H9 (cell line): ENCODE data around the gene SCGB3A2. TPM values are rescaled to one million over a fixed set of nuclear protein-coding genes. Genes with fewer than 3 reads are reported as not detected.

Experiments used
- DNase-seq: peaks from one replicate; pipeline ENCODE4 v3.0.0-alpha.2; 2017
- H2AFZ ChIP-seq: one replicate; pipeline ENCODE4 v1.6.1; 2013; ENCODE audit warnings: mild to moderate bottlenecking, low read length, control low read depth, moderate library complexity
- H2AK5ac ChIP-seq: 2 replicates; pipeline ENCODE4 v1.6.1; 2013; ENCODE audit warnings: low read length, control low read depth, mixed read lengths; ENCODE audit not compliant: insufficient read length
- H2BK120ac ChIP-seq: one replicate; pipeline ENCODE4 v1.6.1; 2013; ENCODE audit warnings: low read depth, mild to moderate bottlenecking, low read length, control low read depth, inconsistent platforms; ENCODE audit not compliant: poor library complexity, severe bottlenecking
- H2BK12ac ChIP-seq: 2 replicates; pipeline ENCODE4 v1.6.1; 2013; ENCODE audit warnings: low read length, control low read depth, mixed read lengths, low read depth; ENCODE audit not compliant: insufficient read length
- H2BK15ac ChIP-seq: 2 replicates; pipeline ENCODE4 v1.6.1; 2013; ENCODE audit warnings: low read depth, low read length, control low read depth
- H2BK20ac ChIP-seq: one replicate; pipeline ENCODE4 v1.6.1; 2013; ENCODE audit warnings: low read depth, mild to moderate bottlenecking, low read length, control low read depth, inconsistent platforms; ENCODE audit not compliant: poor library complexity, severe bottlenecking
- H2BK5ac ChIP-seq: 2 replicates; pipeline ENCODE4 v1.6.1; 2013; ENCODE audit warnings: low read length, control low read depth, mixed read lengths; ENCODE audit not compliant: insufficient read length
- H3K14ac ChIP-seq: 2 replicates; pipeline ENCODE4 v1.6.1; 2013; ENCODE audit warnings: low read length, control low read depth; ENCODE audit not compliant: insufficient read depth
- H3K18ac ChIP-seq: 2 replicates; pipeline ENCODE4 v1.6.1; 2013; ENCODE audit warnings: low read depth, mild to moderate bottlenecking, mixed read lengths, low read length, control low read depth; ENCODE audit not compliant: insufficient read length
- H3K23ac ChIP-seq: 2 replicates; pipeline ENCODE4 v1.6.1; 2013; ENCODE audit warnings: low read length, control low read depth, mixed read lengths, low read depth; ENCODE audit not compliant: insufficient read length
- H3K23me2 ChIP-seq: 2 replicates; pipeline ENCODE4 v1.6.1; 2013; ENCODE audit warnings: low read depth, mild to moderate bottlenecking, mixed read lengths, low read length, control low read depth; ENCODE audit not compliant: insufficient read length, poor library complexity, severe bottlenecking
- H3K27ac ChIP-seq: 2 replicates; pipeline ENCODE4 v1.5.1; 2013; ENCODE audit warnings: low read length, control low read depth, mixed read lengths, low read depth; ENCODE audit not compliant: insufficient read length
- H3K27me3 ChIP-seq: 2 replicates; pipeline ENCODE4 v1.6.1; 2013; ENCODE audit warnings: low read length, control low read depth, inconsistent platforms; ENCODE audit not compliant: insufficient read depth
- H3K4ac ChIP-seq: 2 replicates; pipeline ENCODE4 v1.6.1; 2013; ENCODE audit warnings: low read depth, mild to moderate bottlenecking, control low read depth, inconsistent platforms, low read length, moderate library complexity
- H3K4me1 ChIP-seq: 2 replicates; pipeline ENCODE4 v1.6.1; 2013; ENCODE audit warnings: low read length, control low read depth, inconsistent platforms; ENCODE audit not compliant: insufficient read depth
- H3K4me2 ChIP-seq: 2 replicates; pipeline ENCODE4 v1.6.1; 2013; ENCODE audit warnings: low read length, control low read depth, mixed read lengths; ENCODE audit not compliant: insufficient read length, insufficient read depth
- H3K56ac ChIP-seq: 2 replicates; pipeline ENCODE4 v1.6.1; 2013; ENCODE audit warnings: low read depth, mild to moderate bottlenecking, mixed read lengths, low read length, control low read depth; ENCODE audit not compliant: insufficient read length
- H3K79me1 ChIP-seq: 2 replicates; pipeline ENCODE4 v1.6.1; 2013; ENCODE audit warnings: low read depth, mild to moderate bottlenecking, moderate library complexity, low read length, control low read depth, inconsistent platforms; ENCODE audit not compliant: insufficient read depth, poor library complexity, severe bottlenecking
- H3K79me2 ChIP-seq: 2 replicates; pipeline ENCODE4 v1.6.1; 2013; ENCODE audit warnings: low read length, control low read depth, inconsistent platforms; ENCODE audit not compliant: insufficient read depth
- H3K9ac ChIP-seq: 2 replicates; pipeline ENCODE4 v1.6.1; 2013; ENCODE audit warnings: low read length, control low read depth, mixed read lengths; ENCODE audit not compliant: insufficient read length; ENCODE audit errors: extremely low read depth
- H3K9me3 ChIP-seq: one replicate; pipeline ENCODE4 v1.6.1; 2013; ENCODE audit warnings: low read depth, low read length, inconsistent platforms; ENCODE audit not compliant: control insufficient read depth
- H3T11ph ChIP-seq: one replicate; pipeline ENCODE4 v1.6.1; 2013; ENCODE audit warnings: mild to moderate bottlenecking, low read length, control low read depth, inconsistent platforms
- H4K20me1 ChIP-seq: one replicate; pipeline ENCODE4 v1.6.1; 2013; ENCODE audit not compliant: control insufficient read depth, insufficient read length, insufficient read depth
- H4K5ac ChIP-seq: 2 replicates; pipeline ENCODE4 v1.6.1; 2013; ENCODE audit warnings: low read depth, mild to moderate bottlenecking, mixed read lengths, low read length, control low read depth; ENCODE audit not compliant: insufficient read length
- H4K8ac ChIP-seq: replicated peaks from 2 replicates; pipeline ENCODE4 v1.6.1; 2013; ENCODE audit warnings: low read length, control low read depth, mixed read lengths, low read depth; ENCODE audit not compliant: insufficient read length
- H4K91ac ChIP-seq: 2 replicates; pipeline ENCODE4 v1.6.1; 2013; ENCODE audit warnings: low read depth, mild to moderate bottlenecking, moderate library complexity, mixed read lengths, low read length, control low read depth; ENCODE audit not compliant: insufficient read length
- H3K27ac Mint-ChIP-seq, 3 experiments: 2 replicates in 2 of 3; 3 replicates in 1 of 3; pipeline ENCODE4 v1.8.0; 2020 to 2021; ENCODE audit warnings: mixed read lengths in 3 of 3, mild to moderate bottlenecking in 1 of 3, moderate library complexity in 1 of 3
- H3K27me3 Mint-ChIP-seq: 2 replicates; pipeline ENCODE4 v1.8.0; 2021; ENCODE audit warnings: low read depth, mild to moderate bottlenecking, moderate library complexity, mixed read lengths
- H3K36me3 Mint-ChIP-seq, 3 experiments: 2 replicates in 2 of 3; 3 replicates in 1 of 3; pipeline ENCODE4 v1.8.0; 2020 to 2021; ENCODE audit warnings: low read depth in 3 of 3, mixed read lengths in 3 of 3; ENCODE audit not compliant: insufficient read depth in 1 of 3
- H3K4me1 Mint-ChIP-seq, 2 experiments: 2 replicates each; pipeline ENCODE4 v1.8.0; 2020; ENCODE audit warnings: mixed read lengths in 2 of 2
- H3K4me3 Mint-ChIP-seq, 2 experiments: 2 replicates in 1 of 2; 3 replicates in 1 of 2; pipeline ENCODE4 v1.8.0; 2020 to 2021; ENCODE audit warnings: mild to moderate bottlenecking in 2 of 2, mixed read lengths in 2 of 2, moderate library complexity in 1 of 2
- H3K9me3 Mint-ChIP-seq, 2 experiments: 2 replicates in 1 of 2; 3 replicates in 1 of 2; pipeline ENCODE4 v1.8.0; 2020; ENCODE audit warnings: mild to moderate bottlenecking in 2 of 2, mixed read lengths in 2 of 2, moderate library complexity in 1 of 2
- CTCF ChIP-seq: fragments of 200-600 bp; sonication (generic); conservative IDR thresholded peaks from 3 replicates; pipeline ENCODE4 v1.8.0; 2021; ENCODE audit warnings: antibody characterized with exemption, mild to moderate bottlenecking
- WGBS: extraction: QIAGEN DNeasy Blood & Tissue Kit; methylation state at CpG from one replicate; pipeline ENCODE4 v1.1.7; 2013; ENCODE audit warnings: missing lambda C conversion rate, low lambda C conversion rate, mixed read lengths; ENCODE audit not compliant: insufficient read length; ENCODE audit errors: extremely low coverage; 5-methylcytosine and 5-hydroxymethylcytosine counted together
- total RNA-seq: library from RNA; stranded (reverse); gene quantifications from 2 replicates; pipeline ENCODE4 v1.2.1, GENCODE V29; 2021

Gene SCGB3A2
- total RNA-seq, 1 experiment from 2014 or later, result 66.0 TPM

- H3K27me3 ChIP-seq, result no peaks in the 10 kb centered on the region
- no peak overlapping the region for H3K4me2 ChIP-seq
- no peak overlapping the region for H2BK15ac ChIP-seq
- H2BK5ac ChIP-seq, result no peak overlapping the region
- H3K79me2 ChIP-seq, result no peaks in the 10 kb centered on the region
- Mint-ChIP-seq H3K27ac (no peak overlapping the region), H3K36me3 (no peaks in the 10 kb centered on the region), H3K9me3 (no peaks in the 10 kb centered on the region), H3K4me1 (peaks cover 6 to 11% of the 10 kb centered on the region in 2 experiments), H3K4me3 (no peak overlapping the region; a peak in 1 of 5 replicates), H3K27me3 (no peaks in the 10 kb centered on the region)
- no peak overlapping the region for H3T11ph ChIP-seq
- no peak overlapping the region for H3K14ac ChIP-seq
- no peak overlapping the region for H3K9ac ChIP-seq
- no peak overlapping the region for H3K18ac ChIP-seq
- H2AFZ ChIP-seq, result no peak overlapping the region
- no peaks in the 10 kb centered on the region for H3K79me1 ChIP-seq
- no peak overlapping the region for H3K27ac ChIP-seq
- H4K91ac ChIP-seq, result no peak overlapping the region
- H4K20me1 ChIP-seq, result no peaks in the 10 kb centered on the region
- H4K8ac ChIP-seq, result no peak overlapping the region
- WGBS, result no CpG with 5 or more reads among the region's 1 CpG
- no peak overlapping the region for H3K56ac ChIP-seq
- peaks cover 2% of the 10 kb centered on the region; the same call in 1 of the 2 replicates for H3K4me1 ChIP-seq
- no peak overlapping the region for H2BK120ac ChIP-seq
- no peak overlapping the region for H3K4ac ChIP-seq
- TF ChIP-seq CTCF, result no peak
- no peak for DNase-seq
- no peaks in the 10 kb centered on the region for H3K9me3 ChIP-seq
- no peak overlapping the region for H2AK5ac ChIP-seq
- no peak overlapping the region for H3K23ac ChIP-seq
- no peak overlapping the region for H2BK12ac ChIP-seq
- H4K5ac ChIP-seq, result no peak overlapping the region
- H2BK20ac ChIP-seq, result no peak overlapping the region
- no peaks in the 10 kb centered on the region for H3K23me2 ChIP-seq
Measured at GRCh38 chr5:147895864-147896263, 17.4 kb downstream of the SCGB3A2 start.
